ENCODE measurements around the gene CLASRP.
A peak's percentile ranks its signal among the peaks of the same experiment; 100 is the strongest.

Gene CLASRP

GRCh38 chr19:45063851-45064801, 25.3 kb downstream of the CLASRP start:
- DNase-seq: no peak

- DNase-seq: no peak
Measured at GRCh38 chr19:45066921-45067661, 28.2 kb downstream of the CLASRP start.

DNA sequence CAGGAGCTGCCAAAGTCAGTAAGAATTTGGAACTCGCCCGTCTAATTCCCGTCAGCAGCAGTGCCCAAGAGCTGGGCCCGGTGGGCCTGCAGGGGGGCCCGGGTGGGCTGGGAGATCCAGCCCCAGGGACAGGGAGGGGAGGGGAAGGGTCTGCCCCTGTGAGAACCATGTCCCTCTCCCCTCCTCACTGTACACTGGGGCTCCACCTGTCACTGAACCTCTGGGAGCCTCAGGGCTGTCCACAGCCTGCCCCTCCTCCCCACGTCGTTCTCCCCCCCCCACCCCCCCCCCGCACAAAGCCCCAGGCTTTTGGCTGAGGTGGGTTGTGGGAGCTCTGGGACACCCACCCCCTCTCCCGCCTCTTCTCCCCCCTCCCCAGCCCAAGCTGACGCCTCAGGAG, 29.2 kb downstream of the CLASRP start:
- no peak for DNase-seq

DNA sequence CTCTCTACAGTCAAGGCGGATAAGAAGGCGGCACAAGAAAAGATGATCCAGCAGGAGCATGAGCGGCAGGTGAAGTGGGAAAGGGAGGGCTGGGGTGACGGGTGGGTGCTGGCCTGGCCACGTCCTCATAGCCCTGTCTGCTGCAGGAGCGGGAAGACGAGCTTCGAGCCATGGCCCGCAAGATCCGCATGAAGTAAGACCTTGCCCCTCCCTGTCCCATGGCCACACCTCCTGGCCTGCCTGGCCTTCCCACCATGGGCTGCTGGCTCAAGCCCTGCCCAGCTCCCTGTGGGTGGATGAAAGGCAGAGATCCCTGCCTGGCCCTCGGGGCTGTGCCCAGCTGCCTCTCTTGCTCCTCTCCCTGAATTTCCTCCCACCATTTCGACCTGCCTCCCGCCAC, 30.2 kb downstream of the CLASRP start:
- DNase-seq: no peak

GRCh38 chr19:45070214-45070613, 31.4 kb downstream of the CLASRP start:
- no peak for DNase-seq

GRCh38 chr19:45070861-45071544, 32.2 kb downstream of the CLASRP start:
- no peak for DNase-seq

GRCh38 chr19:45071545-45071938, 32.7 kb downstream of the CLASRP start:
- DNase-seq: no peak

- no peak for DNase-seq
Measured at GRCh38 chr19:45071969-45072790, 33.3 kb downstream of the CLASRP start.

DNA sequence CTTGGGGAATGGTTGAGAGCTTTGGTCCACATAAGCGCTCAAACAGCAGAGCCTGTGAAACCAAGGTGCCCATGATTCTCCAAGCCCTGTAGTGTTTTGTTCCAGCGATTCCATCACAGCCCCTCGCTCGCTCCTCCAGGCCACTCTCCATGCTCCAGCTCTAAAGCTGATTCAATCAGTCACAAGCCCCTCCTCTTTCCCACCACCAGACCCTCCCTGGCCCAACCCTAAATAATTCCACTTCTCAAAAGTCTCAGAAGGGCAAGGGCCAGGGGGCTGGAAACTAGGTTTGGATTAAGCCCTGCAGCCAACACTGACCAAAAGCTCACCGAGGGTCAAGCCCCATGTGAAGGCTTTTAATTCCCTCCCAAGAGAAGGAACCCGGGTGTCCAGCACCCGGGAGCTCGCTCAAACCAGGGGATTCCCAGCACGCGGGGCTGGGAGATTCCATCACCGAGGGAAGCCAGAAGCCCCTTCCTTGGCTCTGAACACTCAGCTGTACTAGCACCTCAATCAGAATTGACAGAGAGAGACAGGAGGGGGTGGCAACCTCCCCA, 36.0 kb downstream of the CLASRP start:
- no peak for DNase-seq

GRCh38 chr19:45075301-45076028, 36.6 kb downstream of the CLASRP start:
- peak; percentile 87 for DNase-seq

DNA sequence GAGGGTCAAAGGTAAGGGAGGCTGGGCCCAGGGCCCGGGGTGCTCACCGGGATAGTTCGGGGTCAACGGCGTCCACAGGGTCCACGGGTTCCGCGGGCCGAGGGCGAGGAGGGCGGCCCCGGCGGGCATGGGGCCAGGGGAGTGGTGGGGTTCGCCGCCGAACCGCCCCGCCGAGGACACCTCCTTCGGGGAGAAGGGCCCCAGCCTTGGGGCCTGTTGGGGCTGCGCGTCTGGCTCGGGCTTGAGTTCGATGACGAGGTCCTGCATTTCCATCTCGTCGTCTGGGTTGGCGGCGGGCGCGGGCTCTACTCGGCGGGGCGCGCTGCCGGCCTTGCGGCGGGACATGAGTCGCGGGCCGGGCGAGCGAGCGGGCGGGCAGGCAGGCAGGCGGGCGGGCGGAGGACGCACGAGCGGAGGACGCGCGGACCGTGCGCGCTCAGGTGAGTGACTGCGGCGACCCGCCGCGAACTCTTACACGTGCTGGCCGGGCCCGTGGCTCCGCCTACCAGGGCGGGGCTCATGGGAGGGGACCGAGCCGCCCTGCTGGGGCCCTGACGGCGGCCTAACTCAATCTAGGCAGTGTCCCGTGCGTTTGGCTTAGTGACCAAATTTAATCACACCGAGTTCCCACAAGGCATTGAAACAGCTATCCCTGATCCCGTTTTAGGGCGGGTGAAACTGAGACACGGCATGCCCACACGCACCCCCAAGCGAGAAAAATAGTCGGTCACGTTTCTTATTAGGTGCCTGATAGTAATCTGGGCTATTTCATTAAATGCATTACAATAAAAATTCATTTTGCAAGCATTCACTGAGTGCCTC, 37.4 kb downstream of the CLASRP start, which contains the start of gene ZNF296:
TSS of gene ZNF296 (minus strand) at position 450 of the 822 bp plus-strand sequence. CDS start at position 345, 105 bp downstream.
- peak; percentile 76 for DNase-seq

- no peak for DNase-seq
Measured at GRCh38 chr19:45076851-45077730, 38.2 kb downstream of the CLASRP start.

GRCh38 chr19:45078390-45079062, 39.7 kb downstream of the CLASRP start:
- DNase-seq: no peak

DNA sequence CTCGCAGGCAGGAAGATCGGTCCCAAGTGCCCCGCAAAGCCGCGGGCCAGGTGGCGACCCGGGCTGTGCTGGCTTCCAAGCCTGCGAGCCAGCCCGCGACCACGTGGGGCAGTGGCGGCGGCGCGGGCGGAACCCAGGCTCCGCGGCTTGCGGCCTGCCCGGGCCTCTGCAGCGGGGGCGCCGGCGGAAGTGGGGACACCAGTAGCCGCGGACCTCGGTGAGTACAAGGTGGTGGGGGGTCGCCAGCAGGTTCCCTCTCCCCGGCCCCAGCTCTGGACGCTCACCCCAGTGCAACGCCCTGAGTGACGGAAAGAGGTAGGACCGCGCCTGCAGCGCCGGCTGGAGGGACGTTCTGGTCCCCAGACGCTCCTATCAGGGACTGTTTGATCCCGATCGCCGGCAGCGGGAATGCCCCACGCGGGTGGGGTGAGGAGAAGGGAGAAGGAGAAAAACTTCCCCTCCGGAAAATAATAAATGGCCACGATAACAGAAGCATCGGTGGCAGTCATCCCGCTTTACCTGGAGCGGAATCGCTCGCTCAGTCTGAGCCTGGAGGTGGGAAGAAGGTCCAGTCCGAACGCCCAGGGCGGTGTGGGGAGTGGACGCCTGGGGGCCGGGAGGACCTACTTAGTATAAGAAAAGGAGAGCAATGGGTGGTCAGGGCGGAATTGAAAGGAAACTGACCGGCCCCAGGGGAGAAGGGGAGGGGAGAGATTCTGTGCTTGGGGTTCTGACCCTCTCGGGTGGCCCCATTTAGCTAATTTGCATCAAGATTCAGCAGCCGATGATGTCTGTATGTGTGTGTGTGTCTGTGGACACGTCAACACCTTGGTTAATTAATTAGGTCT, 40.4 kb downstream of the CLASRP start, which contains the start of gene GEMIN7:
TSS of gene GEMIN7 (plus strand) at position 198 of the 848 bp plus-strand sequence. CDS start 10,855 bp downstream, outside the sequence.
- DNase-seq: peak; percentile 75

- DNase-seq: no peak
Measured at GRCh38 chr19:45079911-45080370, 41.1 kb downstream of the CLASRP start.

DNA sequence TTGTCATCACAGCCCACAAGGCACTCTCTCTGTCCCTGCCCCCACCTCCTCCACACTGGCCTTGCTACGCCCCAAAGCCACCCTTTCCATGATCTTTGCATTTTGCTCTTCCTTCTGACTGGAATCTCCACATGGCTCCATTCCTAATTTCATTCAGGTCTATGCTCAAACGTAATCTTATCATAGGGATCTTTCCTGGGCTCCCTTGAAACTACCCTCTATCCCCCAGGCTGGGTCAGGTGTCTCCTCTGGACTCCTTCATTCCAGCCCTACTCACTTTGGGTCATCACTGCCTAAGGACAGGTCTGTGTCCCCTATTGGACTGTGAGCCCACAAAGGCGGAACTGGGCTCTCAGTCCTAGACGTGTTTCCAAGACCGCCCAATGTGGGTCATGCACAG, 43.3 kb downstream of the CLASRP start:
- no peak for DNase-seq

- DNase-seq: no peak
Measured at GRCh38 chr19:45086480-45086879, 47.6 kb downstream of the CLASRP start.
